HL-60 (cell line): ENCODE results near the gene NIP7.

Source experiments
- DNase-seq, 2 experiments: peaks; one replicate each; pipeline ENCODE4 v3.0.0-alpha.2; 2010 to 2020; ENCODE audit warnings: low read depth in 1 of 2, low spot score in 1 of 2
- H3K27ac ChIP-seq: fragments of 250-450 bp; sonication (Bioruptor Pico); replicated peaks from 2 replicates; pipeline ENCODE4 v1.5.1; 2020; ENCODE audit warnings: mild to moderate bottlenecking, moderate library complexity
- H3K27me3 ChIP-seq: fragments of 250-450 bp; sonication (Bioruptor Pico); 2 replicates; pipeline ENCODE4 v1.5.1; 2021; ENCODE audit warnings: mild to moderate bottlenecking, moderate library complexity; ENCODE audit not compliant: insufficient read depth, poor library complexity, severe bottlenecking
- H3K4me3 ChIP-seq: replicated peaks from 2 replicates; pipeline ENCODE4 v1.5.1; 2011; ENCODE audit warnings: mild to moderate bottlenecking, control low read depth, low read length; ENCODE audit not compliant: insufficient read depth
- CTCF ChIP-seq: IDR thresholded peaks from one replicate; pipeline ENCODE4 v1.5.1; 2011; ENCODE audit warnings: low read length, control low read depth, inconsistent platforms; ENCODE audit not compliant: insufficient read depth
- GABPA ChIP-seq: IDR thresholded peaks from 2 replicates; pipeline ENCODE4 v1.6.1; 2012; ENCODE audit warnings: low read depth
- POLR2AphosphoS5 ChIP-seq: IDR thresholded peaks from 2 replicates; pipeline ENCODE4 v1.6.1; 2012; ENCODE audit warnings: low read depth
- REST ChIP-seq: IDR thresholded peaks from 2 replicates; pipeline ENCODE4 v1.6.1; 2012; ENCODE audit warnings: low read depth; ENCODE audit not compliant: insufficient replicate concordance
- SPI1 ChIP-seq: IDR thresholded peaks from 2 replicates; pipeline ENCODE4 v1.6.1; 2012; ENCODE audit warnings: low read depth, mild to moderate bottlenecking, borderline replicate concordance

NIP7 gene

GRCh38 chr16:69319381-69319780 is 20.2 kb upstream of the NIP7 start:
- H3K27ac ChIP-seq = no peak overlapping the region
- no peak for TF ChIP-seq GABPA
- no peak for TF ChIP-seq CTCF
- TF ChIP-seq SPI1 = no peak
- TF ChIP-seq POLR2AphosphoS5 = no peak
- no peak for TF ChIP-seq REST

GRCh38 chr16:69319826-69320739 is 19.5 kb upstream of the NIP7 start:
- no peak overlapping the region for H3K4me3 ChIP-seq
- DNase-seq = no peak

More at GRCh38 chr16:69319381-69319780, 20.2 kb upstream of the NIP7 start:
- Histone ChIP-seq H3K27me3 (no peaks in the 10 kb centered on the region), H3K4me3 (no peak overlapping the region)
- DNase-seq = no peak

More at GRCh38 chr16:69319826-69320739, 19.5 kb upstream of the NIP7 start:
- Histone ChIP-seq H3K27me3 (no peaks in the 10 kb centered on the region), H3K27ac (no peak overlapping the region)
- TF ChIP-seq CTCF (no peak), REST (no peak), SPI1 (no peak), GABPA (no peak), POLR2AphosphoS5 (no peak)
